Mucosa of rectum (tissue), 2 donors: ENCODE data around the gene UBL5.

Experiments
- H3K27ac ChIP-seq, 2 donors: one replicate each; pipeline ENCODE4 v1.7.0; 2013; ENCODE audit warnings: inconsistent platforms in 2 of 2, low read depth in 2 of 2, low read length in 2 of 2
- H3K27me3 ChIP-seq, 2 donors: one replicate each; pipeline ENCODE4 v1.7.0; 2013; ENCODE audit warnings: low read length in 2 of 2; ENCODE audit not compliant: control insufficient read depth in 2 of 2, insufficient read depth in 2 of 2
- H3K36me3 ChIP-seq, 2 donors: one replicate each; pipeline ENCODE4 v1.7.0; 2013; ENCODE audit warnings: low read length in 2 of 2; ENCODE audit not compliant: control insufficient read depth in 2 of 2, insufficient read depth in 2 of 2
- H3K4me1 ChIP-seq, 2 donors: one replicate each; pipeline ENCODE4 v1.7.0; 2013; ENCODE audit warnings: low read length in 2 of 2, mild to moderate bottlenecking in 1 of 2; ENCODE audit not compliant: control insufficient read depth in 2 of 2, insufficient read depth in 2 of 2
- H3K4me3 ChIP-seq, 2 donors: one replicate each; pipeline ENCODE4 v1.7.0; 2013; ENCODE audit warnings: low read length in 2 of 2
- H3K9ac ChIP-seq, 2 donors: one replicate each; pipeline ENCODE4 v1.7.0; 2013; ENCODE audit warnings: low read length in 2 of 2, low read depth in 1 of 2, mild to moderate bottlenecking in 1 of 2
- H3K9me3 ChIP-seq, 2 donors: one replicate each; pipeline ENCODE4 v1.7.0; 2013; ENCODE audit warnings: low read length in 2 of 2; ENCODE audit not compliant: control insufficient read depth in 2 of 2
- donor health status: healthy.
- donor health status: Normal muscosa, but diverticular disease.

UBL5 gene

DNA sequence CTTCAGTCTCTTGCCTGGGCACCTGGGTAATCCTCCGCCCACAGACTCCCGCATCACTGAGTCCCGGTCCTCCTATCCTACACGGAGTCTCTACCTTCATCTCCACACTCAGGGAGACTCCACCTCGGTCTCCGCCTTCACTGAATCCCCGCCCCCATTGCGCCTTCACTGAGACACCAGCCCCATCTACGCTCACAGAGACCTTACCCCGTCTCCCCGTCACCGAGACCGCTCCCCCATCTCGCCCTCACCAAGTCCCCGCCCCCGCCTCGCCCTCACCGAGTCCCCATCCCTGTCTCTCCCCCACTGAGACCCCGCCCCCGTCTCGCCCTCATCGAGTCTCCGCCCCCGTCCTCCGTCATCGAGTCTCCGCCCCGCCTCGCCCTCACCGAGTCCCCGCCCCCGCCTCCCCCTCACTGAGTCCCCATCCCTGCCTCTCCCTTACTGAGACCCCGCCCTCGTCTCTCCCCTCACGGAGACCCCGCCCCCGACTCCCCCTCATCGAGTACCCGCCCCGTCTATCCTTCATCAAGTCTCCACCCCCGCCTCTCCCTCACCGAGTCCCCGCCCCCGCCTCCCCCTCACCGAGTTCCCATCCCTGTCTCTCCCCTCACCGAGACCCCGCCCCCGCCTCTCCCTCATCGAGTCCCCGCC, 36.0 kb upstream of the UBL5 start:
- peaks cover 4% of the 10 kb centered on the region in 2 donors for H3K4me1 ChIP-seq
- no peaks in the 10 kb centered on the region for H3K27me3 ChIP-seq
- H3K9me3 ChIP-seq, result peaks cover 0 to 1% of the 10 kb centered on the region in 2 donors
- H3K4me3 ChIP-seq, result peak overlapping the region; percentile 71 to 75
- no peaks in the 10 kb centered on the region for H3K36me3 ChIP-seq
- peak overlapping the region; percentile 94 to 95 for H3K27ac ChIP-seq
- peak overlapping the region; percentile 24 to 65 for H3K9ac ChIP-seq

DNA sequence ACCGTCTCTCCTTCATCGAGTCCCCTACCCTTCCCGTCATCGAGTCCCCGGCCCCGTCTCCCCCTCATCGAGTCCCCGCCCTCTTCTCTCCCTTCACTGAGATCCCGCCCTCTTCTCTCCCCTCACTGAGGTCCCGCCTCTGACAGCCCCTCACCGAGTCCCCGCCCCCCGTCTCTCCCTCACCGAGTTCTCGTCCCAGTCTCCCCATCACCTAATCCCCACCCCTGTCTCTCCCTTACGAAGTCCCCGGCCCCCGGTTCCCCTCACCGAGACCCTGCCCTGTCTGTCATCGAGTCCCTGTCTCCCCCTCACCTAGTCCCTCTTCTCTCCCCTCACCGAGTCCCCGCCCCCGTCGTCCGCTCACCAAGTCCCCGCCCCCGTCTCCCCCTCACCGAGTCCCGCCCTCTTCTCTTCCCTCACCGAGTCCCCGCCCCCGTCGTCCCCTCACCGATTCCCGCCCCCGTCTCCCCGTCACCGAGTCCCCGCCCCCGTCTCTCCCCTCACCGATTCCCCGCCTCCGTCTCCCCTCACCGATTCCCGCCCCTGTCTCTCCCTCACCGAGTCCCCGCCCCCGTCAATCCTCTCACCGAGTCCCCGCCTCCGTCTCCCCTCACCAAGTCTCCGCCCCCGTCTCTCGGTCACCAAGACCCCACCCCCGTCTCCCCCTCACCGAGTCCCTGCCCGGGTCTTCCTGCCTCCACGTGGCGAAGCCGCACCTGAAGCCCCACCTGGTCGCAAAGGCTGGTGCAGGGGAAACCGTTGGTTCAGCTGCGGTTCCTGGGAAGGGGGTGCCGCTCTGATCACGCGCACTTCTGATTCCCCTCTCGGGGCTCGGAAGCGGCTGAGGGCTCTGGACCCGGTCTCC, 35.3 kb upstream of the UBL5 start:
- peak overlapping the region; percentile 81 to 83 for H3K4me3 ChIP-seq
- H3K27me3 ChIP-seq, result no peaks in the 10 kb centered on the region
- peak overlapping the region; percentile 94 to 95 for H3K27ac ChIP-seq
- peaks cover 0 to 1% of the 10 kb centered on the region in 2 donors for H3K9me3 ChIP-seq
- H3K9ac ChIP-seq, result peak overlapping the region; percentile 75 to 88
- peaks cover 4% of the 10 kb centered on the region in 2 donors for H3K4me1 ChIP-seq
- H3K36me3 ChIP-seq, result no peaks in the 10 kb centered on the region

DNA sequence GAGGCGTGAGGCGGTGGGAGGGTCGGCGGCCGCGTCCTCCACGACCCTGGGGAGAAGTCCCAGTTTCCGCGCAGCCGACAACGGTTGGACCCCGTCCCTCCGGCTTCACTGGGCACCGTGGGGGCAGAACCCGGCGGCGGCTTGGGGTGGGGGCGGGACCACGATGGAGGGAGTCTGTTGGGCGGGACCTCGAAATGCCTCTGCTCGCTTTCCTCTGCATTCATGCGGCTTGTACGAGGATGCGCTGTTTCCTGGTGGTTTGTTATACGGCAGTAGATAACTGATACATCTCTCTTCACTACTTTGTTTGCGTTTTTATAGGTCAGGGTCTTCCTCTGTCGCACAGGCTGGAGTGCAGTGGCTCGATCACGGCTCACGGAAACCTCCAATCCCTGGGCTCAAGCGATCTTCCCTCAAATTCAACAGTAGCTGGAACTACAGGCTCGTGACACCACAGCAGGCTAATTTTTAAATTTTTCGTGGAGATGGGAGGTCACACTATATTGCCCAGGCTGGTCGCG, 34.6 kb upstream of the UBL5 start:
- Histone ChIP-seq H3K27me3 (no peaks in the 10 kb centered on the region), H3K27ac (peak overlapping the region; percentile 94 to 95), H3K9ac (peak overlapping the region; percentile 75 to 88), H3K4me1 (peaks cover 4% of the 10 kb centered on the region in 2 donors), H3K4me3 (peak overlapping the region; percentile 81 to 83), H3K9me3 (peaks cover 0 to 1% of the 10 kb centered on the region in 2 donors), H3K36me3 (no peaks in the 10 kb centered on the region)

DNA sequence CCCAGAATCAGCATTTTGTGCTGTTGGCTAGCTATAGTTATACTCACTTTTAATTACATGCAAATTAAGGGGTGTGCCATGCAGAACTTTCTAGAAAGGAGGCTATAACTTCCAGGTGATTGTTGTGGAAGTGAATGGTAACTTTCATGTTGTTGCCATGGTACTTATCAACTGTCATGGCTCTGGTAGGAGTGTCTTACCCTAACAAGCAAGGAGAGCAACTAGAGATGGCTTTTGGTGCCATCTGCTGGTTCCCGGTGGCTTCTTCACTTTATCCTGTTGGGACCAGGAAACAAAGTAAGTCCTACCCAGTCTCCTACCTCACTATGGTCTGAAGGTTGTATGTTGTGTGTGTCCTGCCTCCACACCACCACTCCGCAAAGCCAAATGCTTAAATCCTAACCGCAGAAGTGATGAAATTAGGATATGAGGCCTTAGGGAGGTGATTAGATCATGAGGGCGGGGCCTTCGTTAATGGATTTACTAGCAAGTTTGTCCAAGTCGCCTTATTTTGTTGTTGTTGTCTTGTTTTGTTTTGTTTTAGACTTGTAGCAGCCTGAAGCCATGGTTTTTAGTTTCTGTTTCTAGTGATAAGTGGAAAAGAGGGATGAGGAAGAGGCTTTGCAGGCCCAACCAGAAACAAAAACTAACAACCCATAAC, 31.5 kb upstream of the UBL5 start:
- Histone ChIP-seq H3K4me3 (peak overlapping the region in 1 of 2 donors; percentile 20), H3K27ac (peak overlapping the region; percentile 47 to 52), H3K9me3 (peaks cover 0 to 1% of the 10 kb centered on the region in 2 donors), H3K4me1 (peaks cover 4% of the 10 kb centered on the region in 2 donors), H3K36me3 (no peaks in the 10 kb centered on the region), H3K9ac (peak overlapping the region in 1 of 2 donors; percentile 17), H3K27me3 (no peaks in the 10 kb centered on the region)

DNA sequence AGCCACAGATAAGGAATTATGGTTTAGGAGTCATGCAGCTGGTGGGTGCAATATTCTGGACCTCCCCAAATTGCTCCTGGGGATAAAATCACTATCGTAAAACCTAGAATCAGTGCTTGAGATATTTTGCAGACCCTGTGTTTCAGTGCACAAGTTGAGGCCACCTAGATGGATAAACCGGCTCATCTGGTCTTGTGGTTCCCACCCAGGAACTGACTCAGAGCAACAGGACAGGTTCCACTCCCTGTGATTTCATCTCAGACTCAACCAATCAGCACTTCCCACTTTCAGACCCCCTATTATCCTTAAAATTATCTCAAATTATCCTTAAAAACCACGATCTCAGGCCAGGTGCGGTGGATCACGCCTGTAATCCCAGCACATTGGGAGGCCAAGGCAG, 29.8 kb upstream of the UBL5 start:
- Histone ChIP-seq H3K36me3 (no peaks in the 10 kb centered on the region), H3K27me3 (no peaks in the 10 kb centered on the region), H3K4me1 (peaks cover 4% of the 10 kb centered on the region in 2 donors), H3K9me3 (peaks cover 0 to 1% of the 10 kb centered on the region in 2 donors), H3K9ac (no peak overlapping the region), H3K4me3 (no peak overlapping the region), H3K27ac (no peak overlapping the region)

DNA sequence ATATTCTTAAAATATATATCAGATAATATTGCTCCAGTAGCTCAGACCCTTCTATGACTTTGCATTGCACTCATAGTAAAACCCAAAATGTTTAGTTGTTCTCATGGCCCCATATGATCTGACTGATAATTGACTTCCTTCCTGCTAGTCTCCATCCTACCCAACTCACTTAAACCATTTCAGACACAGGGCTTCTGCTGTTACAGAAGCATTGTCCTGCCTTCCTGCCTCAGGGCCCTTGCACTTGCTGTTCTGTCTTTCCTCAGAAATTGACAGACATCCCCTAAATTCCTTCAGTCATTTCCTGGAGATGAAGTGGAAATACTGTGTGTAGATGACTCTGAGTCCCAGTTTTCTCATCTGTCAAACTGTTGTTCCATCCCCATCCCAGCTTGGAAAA, 28.6 kb upstream of the UBL5 start:
- no peak overlapping the region for H3K9ac ChIP-seq
- H3K4me1 ChIP-seq, result peaks cover 0 to 4% of the 10 kb centered on the region in 2 donors
- H3K27ac ChIP-seq, result no peak overlapping the region
- H3K36me3 ChIP-seq, result no peaks in the 10 kb centered on the region
- H3K9me3 ChIP-seq, result peaks cover 0 to 1% of the 10 kb centered on the region in 2 donors
- H3K27me3 ChIP-seq, result no peaks in the 10 kb centered on the region
- H3K4me3 ChIP-seq, result no peak overlapping the region

DNA sequence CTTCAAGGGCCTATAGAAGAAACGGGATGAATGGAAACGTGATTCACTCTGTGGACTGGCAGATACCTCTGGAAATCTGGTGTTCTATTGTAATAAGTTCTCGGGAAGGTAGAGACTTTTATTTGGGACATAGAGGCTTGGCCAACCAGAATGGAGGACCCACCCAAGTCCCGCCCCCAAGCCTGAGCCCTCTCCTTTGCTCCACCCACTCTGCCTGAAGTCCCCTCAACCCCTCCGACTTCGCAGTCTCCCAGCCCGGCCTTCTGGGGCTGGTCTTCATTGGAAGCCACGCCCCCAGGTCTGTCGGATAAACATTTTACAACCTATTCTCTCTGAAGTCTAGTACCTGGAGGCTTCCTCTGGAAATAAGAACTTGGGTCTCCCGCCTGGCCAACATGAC, 25.7 kb upstream of the UBL5 start:
- no peaks in the 10 kb centered on the region for H3K4me1 ChIP-seq

DNA sequence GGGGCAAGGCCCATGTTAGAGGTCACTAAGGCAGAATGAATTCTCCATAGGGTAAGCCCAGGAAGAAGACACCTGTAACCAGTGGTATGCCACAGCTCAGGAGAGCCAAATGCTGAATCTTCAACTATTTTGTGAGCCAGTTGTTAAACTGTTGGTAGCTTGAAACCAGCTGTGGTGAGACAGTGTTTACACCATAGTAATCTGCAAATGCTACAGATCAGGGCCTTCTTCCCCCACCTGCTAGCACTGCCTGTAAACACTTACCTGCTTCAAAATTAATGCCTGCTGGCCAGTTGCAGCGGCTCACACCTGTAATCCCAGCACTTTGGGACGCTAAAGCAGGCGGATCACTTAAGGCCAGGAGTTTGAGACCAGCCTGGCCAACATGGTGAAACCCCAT, 20.9 kb upstream of the UBL5 start:
- Histone ChIP-seq H3K36me3 (peaks cover 27 to 43% of the 10 kb centered on the region in 2 donors), H3K4me3 (no peak overlapping the region), H3K9me3 (no peaks in the 10 kb centered on the region), H3K4me1 (peaks cover 0 to 2% of the 10 kb centered on the region in 2 donors), H3K27me3 (no peaks in the 10 kb centered on the region), H3K9ac (no peak overlapping the region), H3K27ac (no peak overlapping the region)

More for the DNA sequence above, 25.7 kb upstream of the UBL5 start:
- no peaks in the 10 kb centered on the region for H3K9me3 ChIP-seq
- H3K27ac ChIP-seq, result no peak overlapping the region
- peaks cover 3 to 7% of the 10 kb centered on the region in 2 donors for H3K36me3 ChIP-seq
- H3K27me3 ChIP-seq, result no peaks in the 10 kb centered on the region
- no peak overlapping the region for H3K9ac ChIP-seq
- no peak overlapping the region for H3K4me3 ChIP-seq

DNA sequence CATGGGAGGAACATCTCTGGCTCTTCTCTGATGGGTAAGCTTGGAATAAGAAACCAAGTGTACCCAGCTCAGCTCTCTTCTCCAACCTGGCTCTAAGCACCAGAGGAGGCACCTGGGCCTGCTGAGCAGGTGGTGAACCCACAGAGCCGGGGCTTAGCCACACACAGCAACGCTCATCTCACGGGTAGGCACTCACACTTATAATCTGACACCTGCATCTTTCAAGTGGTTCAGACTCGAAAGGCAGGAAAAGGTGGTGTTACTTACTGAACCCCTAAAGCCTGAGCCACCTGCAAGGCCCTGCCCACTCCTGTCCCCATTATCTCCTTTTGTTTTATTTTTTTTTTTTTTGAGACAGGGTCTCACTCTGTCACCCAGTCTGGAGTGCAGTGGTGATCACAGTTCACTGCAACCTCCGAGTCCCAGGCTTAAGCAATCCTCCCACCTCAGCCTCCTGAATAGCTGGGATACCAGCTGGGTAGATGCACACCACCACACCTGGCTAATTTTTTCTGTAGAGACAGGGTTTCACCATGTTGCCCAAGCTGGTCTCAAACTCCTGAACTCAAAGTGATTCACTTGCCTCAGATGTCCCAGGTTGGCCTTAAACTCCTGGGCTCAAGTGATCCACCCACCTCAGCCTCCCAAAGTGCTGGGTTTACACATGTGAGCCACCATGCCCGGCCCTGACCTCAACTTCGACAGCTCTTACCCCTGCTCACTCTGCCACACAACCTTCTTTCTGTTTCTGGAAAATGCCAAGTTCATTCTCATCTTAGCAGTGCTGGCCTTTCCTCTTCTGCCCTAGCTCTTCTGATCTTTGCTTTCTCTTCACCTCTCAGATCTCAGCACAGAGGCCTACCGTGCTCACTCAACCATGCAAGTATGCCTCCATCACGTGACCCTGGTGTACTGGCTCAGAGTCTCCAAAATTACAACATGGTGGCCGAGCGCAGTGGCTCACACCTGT, 18.6 kb upstream of the UBL5 start:
- Histone ChIP-seq H3K4me3 (no peak overlapping the region), H3K36me3 (peaks cover 27 to 46% of the 10 kb centered on the region in 2 donors), H3K9ac (no peak overlapping the region), H3K4me1 (peaks cover 0 to 2% of the 10 kb centered on the region in 2 donors), H3K27me3 (no peaks in the 10 kb centered on the region), H3K9me3 (no peaks in the 10 kb centered on the region), H3K27ac (peak overlapping the region in 1 of 2 donors; percentile 32)
